H9 (cell line): ENCODE data around the gene GGACT. TPM values are rescaled to one million over a fixed set of nuclear protein-coding genes. Genes with fewer than 3 reads are reported as not detected.

Experiments
- DNase-seq: peaks from one replicate; pipeline ENCODE4 v3.0.0-alpha.2; 2017
- H2AFZ ChIP-seq: one replicate; pipeline ENCODE4 v1.6.1; 2013; ENCODE audit warnings: mild to moderate bottlenecking, low read length, control low read depth, moderate library complexity
- H2AK5ac ChIP-seq: 2 replicates; pipeline ENCODE4 v1.6.1; 2013; ENCODE audit warnings: low read length, control low read depth, mixed read lengths; ENCODE audit not compliant: insufficient read length
- H2BK120ac ChIP-seq: one replicate; pipeline ENCODE4 v1.6.1; 2013; ENCODE audit warnings: low read depth, mild to moderate bottlenecking, low read length, control low read depth, inconsistent platforms; ENCODE audit not compliant: poor library complexity, severe bottlenecking
- H2BK12ac ChIP-seq: 2 replicates; pipeline ENCODE4 v1.6.1; 2013; ENCODE audit warnings: low read length, control low read depth, mixed read lengths, low read depth; ENCODE audit not compliant: insufficient read length
- H2BK15ac ChIP-seq: 2 replicates; pipeline ENCODE4 v1.6.1; 2013; ENCODE audit warnings: low read depth, low read length, control low read depth
- H2BK20ac ChIP-seq: one replicate; pipeline ENCODE4 v1.6.1; 2013; ENCODE audit warnings: low read depth, mild to moderate bottlenecking, low read length, control low read depth, inconsistent platforms; ENCODE audit not compliant: poor library complexity, severe bottlenecking
- H2BK5ac ChIP-seq: 2 replicates; pipeline ENCODE4 v1.6.1; 2013; ENCODE audit warnings: low read length, control low read depth, mixed read lengths; ENCODE audit not compliant: insufficient read length
- H3K14ac ChIP-seq: 2 replicates; pipeline ENCODE4 v1.6.1; 2013; ENCODE audit warnings: low read length, control low read depth; ENCODE audit not compliant: insufficient read depth
- H3K18ac ChIP-seq: 2 replicates; pipeline ENCODE4 v1.6.1; 2013; ENCODE audit warnings: low read depth, mild to moderate bottlenecking, mixed read lengths, low read length, control low read depth; ENCODE audit not compliant: insufficient read length
- H3K23ac ChIP-seq: 2 replicates; pipeline ENCODE4 v1.6.1; 2013; ENCODE audit warnings: low read length, control low read depth, mixed read lengths, low read depth; ENCODE audit not compliant: insufficient read length
- H3K23me2 ChIP-seq: 2 replicates; pipeline ENCODE4 v1.6.1; 2013; ENCODE audit warnings: low read depth, mild to moderate bottlenecking, mixed read lengths, low read length, control low read depth; ENCODE audit not compliant: insufficient read length, poor library complexity, severe bottlenecking
- H3K27ac ChIP-seq: 2 replicates; pipeline ENCODE4 v1.5.1; 2013; ENCODE audit warnings: low read length, control low read depth, mixed read lengths, low read depth; ENCODE audit not compliant: insufficient read length
- H3K27me3 ChIP-seq: 2 replicates; pipeline ENCODE4 v1.6.1; 2013; ENCODE audit warnings: low read length, control low read depth, inconsistent platforms; ENCODE audit not compliant: insufficient read depth
- H3K4ac ChIP-seq: 2 replicates; pipeline ENCODE4 v1.6.1; 2013; ENCODE audit warnings: low read depth, mild to moderate bottlenecking, control low read depth, inconsistent platforms, low read length, moderate library complexity
- H3K4me1 ChIP-seq: 2 replicates; pipeline ENCODE4 v1.6.1; 2013; ENCODE audit warnings: low read length, control low read depth, inconsistent platforms; ENCODE audit not compliant: insufficient read depth
- H3K4me2 ChIP-seq: 2 replicates; pipeline ENCODE4 v1.6.1; 2013; ENCODE audit warnings: low read length, control low read depth, mixed read lengths; ENCODE audit not compliant: insufficient read length, insufficient read depth
- H3K56ac ChIP-seq: 2 replicates; pipeline ENCODE4 v1.6.1; 2013; ENCODE audit warnings: low read depth, mild to moderate bottlenecking, mixed read lengths, low read length, control low read depth; ENCODE audit not compliant: insufficient read length
- H3K79me1 ChIP-seq: 2 replicates; pipeline ENCODE4 v1.6.1; 2013; ENCODE audit warnings: low read depth, mild to moderate bottlenecking, moderate library complexity, low read length, control low read depth, inconsistent platforms; ENCODE audit not compliant: insufficient read depth, poor library complexity, severe bottlenecking
- H3K79me2 ChIP-seq: 2 replicates; pipeline ENCODE4 v1.6.1; 2013; ENCODE audit warnings: low read length, control low read depth, inconsistent platforms; ENCODE audit not compliant: insufficient read depth
- H3K9ac ChIP-seq: 2 replicates; pipeline ENCODE4 v1.6.1; 2013; ENCODE audit warnings: low read length, control low read depth, mixed read lengths; ENCODE audit not compliant: insufficient read length; ENCODE audit errors: extremely low read depth
- H3K9me3 ChIP-seq: one replicate; pipeline ENCODE4 v1.6.1; 2013; ENCODE audit warnings: low read depth, low read length, inconsistent platforms; ENCODE audit not compliant: control insufficient read depth
- H3T11ph ChIP-seq: one replicate; pipeline ENCODE4 v1.6.1; 2013; ENCODE audit warnings: mild to moderate bottlenecking, low read length, control low read depth, inconsistent platforms
- H4K20me1 ChIP-seq: one replicate; pipeline ENCODE4 v1.6.1; 2013; ENCODE audit not compliant: control insufficient read depth, insufficient read length, insufficient read depth
- H4K5ac ChIP-seq: 2 replicates; pipeline ENCODE4 v1.6.1; 2013; ENCODE audit warnings: low read depth, mild to moderate bottlenecking, mixed read lengths, low read length, control low read depth; ENCODE audit not compliant: insufficient read length
- H4K8ac ChIP-seq: replicated peaks from 2 replicates; pipeline ENCODE4 v1.6.1; 2013; ENCODE audit warnings: low read length, control low read depth, mixed read lengths, low read depth; ENCODE audit not compliant: insufficient read length
- H4K91ac ChIP-seq: 2 replicates; pipeline ENCODE4 v1.6.1; 2013; ENCODE audit warnings: low read depth, mild to moderate bottlenecking, moderate library complexity, mixed read lengths, low read length, control low read depth; ENCODE audit not compliant: insufficient read length
- H3K27ac Mint-ChIP-seq, 3 experiments: 2 replicates in 2 of 3; 3 replicates in 1 of 3; pipeline ENCODE4 v1.8.0; 2020 to 2021; ENCODE audit warnings: mixed read lengths in 3 of 3, mild to moderate bottlenecking in 1 of 3, moderate library complexity in 1 of 3
- H3K27me3 Mint-ChIP-seq: 2 replicates; pipeline ENCODE4 v1.8.0; 2021; ENCODE audit warnings: low read depth, mild to moderate bottlenecking, moderate library complexity, mixed read lengths
- H3K36me3 Mint-ChIP-seq, 3 experiments: 2 replicates in 2 of 3; 3 replicates in 1 of 3; pipeline ENCODE4 v1.8.0; 2020 to 2021; ENCODE audit warnings: low read depth in 3 of 3, mixed read lengths in 3 of 3; ENCODE audit not compliant: insufficient read depth in 1 of 3
- H3K4me1 Mint-ChIP-seq, 2 experiments: 2 replicates each; pipeline ENCODE4 v1.8.0; 2020; ENCODE audit warnings: mixed read lengths in 2 of 2
- H3K4me3 Mint-ChIP-seq, 2 experiments: 2 replicates in 1 of 2; 3 replicates in 1 of 2; pipeline ENCODE4 v1.8.0; 2020 to 2021; ENCODE audit warnings: mild to moderate bottlenecking in 2 of 2, mixed read lengths in 2 of 2, moderate library complexity in 1 of 2
- H3K9me3 Mint-ChIP-seq, 2 experiments: 2 replicates in 1 of 2; 3 replicates in 1 of 2; pipeline ENCODE4 v1.8.0; 2020; ENCODE audit warnings: mild to moderate bottlenecking in 2 of 2, mixed read lengths in 2 of 2, moderate library complexity in 1 of 2
- WGBS: extraction: QIAGEN DNeasy Blood & Tissue Kit; methylation state at CpG from one replicate; pipeline ENCODE4 v1.1.7; 2013; ENCODE audit warnings: missing lambda C conversion rate, low lambda C conversion rate, mixed read lengths; ENCODE audit not compliant: insufficient read length; ENCODE audit errors: extremely low coverage; 5-methylcytosine and 5-hydroxymethylcytosine counted together
- total RNA-seq: library from RNA; stranded (reverse); gene quantifications from 2 replicates; pipeline ENCODE4 v1.2.1, GENCODE V29; 2021
- TF ChIP-seq, protein P1 (sequence below): fragments of 200-600 bp; sonication (generic); conservative IDR thresholded peaks from 3 replicates; pipeline ENCODE4 v1.8.0; 2021; ENCODE audit warnings: antibody characterized with exemption, mild to moderate bottlenecking

Gene GGACT
- total RNA-seq, 1 experiment from 2014 or later, result 1.3 TPM

DNA sequence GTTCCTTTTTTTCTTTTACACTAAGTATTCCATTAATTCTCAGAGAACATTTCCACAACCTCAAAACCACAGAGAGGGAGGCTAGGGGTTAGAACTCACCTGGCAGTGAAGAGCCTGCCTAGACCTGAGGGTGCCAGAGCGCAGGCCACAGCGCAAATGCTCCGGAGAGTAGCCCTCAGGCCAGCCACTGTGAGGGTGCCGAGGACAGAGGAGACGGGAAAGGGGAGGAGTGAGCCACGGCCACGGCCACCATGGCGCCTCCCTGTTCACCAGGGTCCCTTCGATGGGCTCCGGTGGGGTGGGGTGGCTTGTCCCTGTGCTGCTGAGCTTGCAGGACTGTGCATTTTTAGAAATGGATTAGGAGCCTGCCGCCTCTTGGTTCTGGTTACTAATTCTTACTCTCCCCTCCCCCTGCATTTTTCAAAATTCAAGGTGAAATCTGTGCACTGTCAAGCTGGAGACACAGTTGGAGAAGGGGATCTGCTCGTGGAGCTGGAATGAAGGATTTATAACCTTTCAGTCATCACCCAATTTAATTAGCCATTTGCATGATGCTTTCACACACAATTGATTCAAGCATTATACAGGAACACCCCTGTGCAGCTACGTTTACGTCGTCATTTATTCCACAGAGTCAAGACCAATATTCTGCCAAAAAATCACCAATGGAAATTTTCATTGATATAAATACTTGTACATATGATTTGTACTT, 58.8 kb downstream of the GGACT start:
- Mint-ChIP-seq H3K27me3 (peaks cover 1% of the 10 kb centered on the region; the same call in 1 of the 2 replicates), H3K36me3 (peaks cover 12 to 29% (median 20%) of the 10 kb centered on the region in 3 experiments; a peak in 6 of 7 replicates), H3K4me3 (no peak overlapping the region; a peak in 1 of 5 replicates), H3K4me1 (peaks cover 38 to 55% of the 10 kb centered on the region in 2 experiments), H3K9me3 (no peaks in the 10 kb centered on the region), H3K27ac (peak overlapping the region; percentile 21 to 79 (median 65); a peak in 4 of 7 replicates)
- no peaks in the 10 kb centered on the region for H3K9me3 ChIP-seq
- DNase-seq, result no peak
- H4K91ac ChIP-seq, result no peak overlapping the region
- H3K4me1 ChIP-seq, result peaks cover 3% of the 10 kb centered on the region; the same call in 1 of the 2 replicates
- H3K4ac ChIP-seq, result no peak overlapping the region
- TF ChIP-seq, protein P1, sequence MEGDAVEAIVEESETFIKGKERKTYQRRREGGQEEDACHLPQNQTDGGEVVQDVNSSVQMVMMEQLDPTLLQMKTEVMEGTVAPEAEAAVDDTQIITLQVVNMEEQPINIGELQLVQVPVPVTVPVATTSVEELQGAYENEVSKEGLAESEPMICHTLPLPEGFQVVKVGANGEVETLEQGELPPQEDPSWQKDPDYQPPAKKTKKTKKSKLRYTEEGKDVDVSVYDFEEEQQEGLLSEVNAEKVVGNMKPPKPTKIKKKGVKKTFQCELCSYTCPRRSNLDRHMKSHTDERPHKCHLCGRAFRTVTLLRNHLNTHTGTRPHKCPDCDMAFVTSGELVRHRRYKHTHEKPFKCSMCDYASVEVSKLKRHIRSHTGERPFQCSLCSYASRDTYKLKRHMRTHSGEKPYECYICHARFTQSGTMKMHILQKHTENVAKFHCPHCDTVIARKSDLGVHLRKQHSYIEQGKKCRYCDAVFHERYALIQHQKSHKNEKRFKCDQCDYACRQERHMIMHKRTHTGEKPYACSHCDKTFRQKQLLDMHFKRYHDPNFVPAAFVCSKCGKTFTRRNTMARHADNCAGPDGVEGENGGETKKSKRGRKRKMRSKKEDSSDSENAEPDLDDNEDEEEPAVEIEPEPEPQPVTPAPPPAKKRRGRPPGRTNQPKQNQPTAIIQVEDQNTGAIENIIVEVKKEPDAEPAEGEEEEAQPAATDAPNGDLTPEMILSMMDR, result no peak
- no peak overlapping the region for H3K14ac ChIP-seq
- no peak overlapping the region for H3K27ac ChIP-seq
- no peak overlapping the region for H2AK5ac ChIP-seq
- no peak overlapping the region for H2BK20ac ChIP-seq
- H3K18ac ChIP-seq, result no peak overlapping the region
- no peak overlapping the region for H4K8ac ChIP-seq
- no peaks in the 10 kb centered on the region for H3K23me2 ChIP-seq
- H3K9ac ChIP-seq, result no peak overlapping the region
- H4K5ac ChIP-seq, result no peak overlapping the region
- no peak overlapping the region for H2BK5ac ChIP-seq
- no peaks in the 10 kb centered on the region for H3K79me2 ChIP-seq
- H2BK15ac ChIP-seq, result no peak overlapping the region
- H3K4me2 ChIP-seq, result no peak overlapping the region
- WGBS, result no CpG with 5 or more reads among the region's 15 CpGs
- H3K27me3 ChIP-seq, result no peaks in the 10 kb centered on the region
- no peak overlapping the region for H3T11ph ChIP-seq
- no peak overlapping the region for H2AFZ ChIP-seq
- peaks cover 2% of the 10 kb centered on the region for H4K20me1 ChIP-seq
- no peak overlapping the region for H2BK12ac ChIP-seq
- no peak overlapping the region for H2BK120ac ChIP-seq
- H3K56ac ChIP-seq, result no peak overlapping the region
- H3K79me1 ChIP-seq, result no peaks in the 10 kb centered on the region
- no peak overlapping the region for H3K23ac ChIP-seq
